Subcutaneous abdominal adipose tissue (tissue), 5 donors: ENCODE results near the gene NRGN.

ENCODE experiments used
- H3K27ac ChIP-seq: one replicate; pipeline ENCODE4 v1.7.0; 2013; ENCODE audit warnings: low read depth, mild to moderate bottlenecking, inconsistent platforms, low read length, moderate library complexity
- H3K27me3 ChIP-seq, 5 donors: one replicate each; pipeline ENCODE4 v1.7.0; 2013; ENCODE audit warnings: low read length in 5 of 5, inconsistent platforms in 1 of 5; ENCODE audit not compliant: control insufficient read depth in 5 of 5, insufficient read depth in 4 of 5
- H3K36me3 ChIP-seq, 5 donors: one replicate each; pipeline ENCODE4 v1.7.0; 2013; ENCODE audit warnings: low read length in 5 of 5; ENCODE audit not compliant: control insufficient read depth in 5 of 5, insufficient read depth in 5 of 5
- H3K4me1 ChIP-seq, 5 donors: one replicate each; pipeline ENCODE4 v1.7.0; 2013; ENCODE audit warnings: low read length in 5 of 5, mild to moderate bottlenecking in 3 of 5, moderate library complexity in 1 of 5; ENCODE audit not compliant: control insufficient read depth in 5 of 5, insufficient read depth in 5 of 5
- H3K4me3 ChIP-seq, 5 donors: one replicate each; pipeline ENCODE4 v1.7.0; 2013; ENCODE audit warnings: low read length in 5 of 5, low read depth in 1 of 5
- H3K9ac ChIP-seq, 5 donors: one replicate each; pipeline ENCODE4 v1.7.0; 2013; ENCODE audit warnings: low read length in 5 of 5, mild to moderate bottlenecking in 4 of 5, moderate library complexity in 3 of 5
- H3K9me3 ChIP-seq, 5 donors: one replicate each; pipeline ENCODE4 v1.7.0; 2013; ENCODE audit warnings: low read length in 5 of 5; ENCODE audit not compliant: control insufficient read depth in 5 of 5
- donor health status: healthy.
- donor health status: healthy.
- donor health status: healthy.
- donor health status: healthy.
- donor health status: healthy.

Gene NRGN

GRCh38 chr11:124754309-124754708, 14.6 kb downstream of the NRGN start:
- H3K27me3 ChIP-seq: peaks cover 2 to 47% (median 37%) of the 10 kb centered on the region in 5 donors
- no peak overlapping the region for H3K27ac ChIP-seq
- peaks cover 0 to 33% (median 21%) of the 10 kb centered on the region in 5 donors for H3K36me3 ChIP-seq
- H3K9ac ChIP-seq: no peak overlapping the region
- peaks cover 3 to 90% (median 32%) of the 10 kb centered on the region in 5 donors for H3K4me1 ChIP-seq
- H3K4me3 ChIP-seq: no peak overlapping the region
- no peaks in the 10 kb centered on the region for H3K9me3 ChIP-seq

DNA sequence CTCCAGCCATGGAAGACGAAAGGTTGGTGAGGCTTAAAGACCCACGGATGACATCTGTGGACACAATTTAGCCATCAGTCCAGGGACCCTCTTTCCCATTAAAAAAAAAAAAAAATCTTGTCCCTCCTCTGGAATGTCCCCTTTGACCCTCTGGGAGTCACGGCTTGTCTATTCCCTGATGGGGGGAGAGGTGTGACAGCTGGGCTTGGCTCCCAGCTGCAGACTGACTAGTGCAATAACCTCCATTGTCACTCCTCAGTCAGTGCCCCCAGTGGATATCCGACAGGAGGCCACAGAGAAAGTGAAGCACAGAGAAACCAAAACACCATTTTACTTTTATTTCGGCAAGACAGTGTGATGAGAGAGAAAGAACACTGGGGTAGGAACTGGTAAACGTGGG, 15.0 kb downstream of the NRGN start:
- Histone ChIP-seq H3K4me1 (peaks cover 3 to 87% (median 33%) of the 10 kb centered on the region in 5 donors), H3K9ac (no peak overlapping the region), H3K36me3 (peaks cover 0 to 30% (median 21%) of the 10 kb centered on the region in 5 donors), H3K27ac (no peak overlapping the region), H3K9me3 (no peaks in the 10 kb centered on the region), H3K27me3 (peaks cover 5 to 51% (median 39%) of the 10 kb centered on the region in 5 donors), H3K4me3 (no peak overlapping the region)

- H3K36me3 ChIP-seq: peaks cover 0 to 30% (median 21%) of the 10 kb centered on the region in 5 donors
- H3K9me3 ChIP-seq: no peaks in the 10 kb centered on the region
- H3K9ac ChIP-seq: no peak overlapping the region
- peaks cover 3 to 84% (median 31%) of the 10 kb centered on the region in 5 donors for H3K4me1 ChIP-seq
- H3K27me3 ChIP-seq: peaks cover 15 to 60% (median 43%) of the 10 kb centered on the region in 5 donors
- H3K27ac ChIP-seq: no peak overlapping the region
- H3K4me3 ChIP-seq: no peak overlapping the region
These were observed 16.5 kb downstream of the NRGN start for GRCh38 chr11:124756033-124756752.

DNA sequence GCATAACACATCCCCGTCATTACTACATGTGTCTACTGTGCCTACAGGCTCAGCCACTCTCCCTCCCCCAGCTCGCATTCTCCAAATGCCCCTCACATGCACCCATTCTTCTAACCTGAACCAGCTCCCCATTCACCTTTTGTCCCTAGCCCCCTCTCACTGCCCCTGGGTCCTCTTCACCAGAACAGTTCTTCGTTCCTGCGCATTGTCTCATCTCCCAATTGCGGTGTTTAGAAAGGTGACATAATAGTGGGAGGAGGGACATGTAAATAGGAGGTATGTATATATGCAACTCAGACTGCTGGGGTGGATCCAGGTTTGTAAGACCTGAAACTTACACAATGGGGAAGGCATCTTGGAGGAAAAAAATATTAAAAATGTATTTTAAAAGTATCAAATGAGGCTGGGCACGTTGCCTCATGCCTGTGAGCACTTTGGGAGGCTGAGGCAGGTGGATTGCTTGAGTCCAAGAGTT, 17.0 kb downstream of the NRGN start:
- H3K36me3 ChIP-seq: peaks cover 0 to 28% (median 21%) of the 10 kb centered on the region in 5 donors
- H3K9ac ChIP-seq: no peak overlapping the region
- peaks cover 3 to 83% (median 33%) of the 10 kb centered on the region in 5 donors for H3K4me1 ChIP-seq
- H3K9me3 ChIP-seq: no peaks in the 10 kb centered on the region
- no peak overlapping the region for H3K4me3 ChIP-seq
- H3K27ac ChIP-seq: no peak overlapping the region
- H3K27me3 ChIP-seq: peaks cover 19 to 60% (median 46%) of the 10 kb centered on the region in 5 donors

GRCh38 chr11:124757320-124757719, 17.6 kb downstream of the NRGN start:
- no peak overlapping the region for H3K9ac ChIP-seq
- no peak overlapping the region for H3K4me3 ChIP-seq
- peaks cover 21 to 60% (median 49%) of the 10 kb centered on the region in 5 donors for H3K27me3 ChIP-seq
- no peak overlapping the region for H3K27ac ChIP-seq
- peaks cover 3 to 83% (median 31%) of the 10 kb centered on the region in 5 donors for H3K4me1 ChIP-seq
- H3K36me3 ChIP-seq: peaks cover 0 to 28% (median 21%) of the 10 kb centered on the region in 5 donors
- H3K9me3 ChIP-seq: no peaks in the 10 kb centered on the region

DNA sequence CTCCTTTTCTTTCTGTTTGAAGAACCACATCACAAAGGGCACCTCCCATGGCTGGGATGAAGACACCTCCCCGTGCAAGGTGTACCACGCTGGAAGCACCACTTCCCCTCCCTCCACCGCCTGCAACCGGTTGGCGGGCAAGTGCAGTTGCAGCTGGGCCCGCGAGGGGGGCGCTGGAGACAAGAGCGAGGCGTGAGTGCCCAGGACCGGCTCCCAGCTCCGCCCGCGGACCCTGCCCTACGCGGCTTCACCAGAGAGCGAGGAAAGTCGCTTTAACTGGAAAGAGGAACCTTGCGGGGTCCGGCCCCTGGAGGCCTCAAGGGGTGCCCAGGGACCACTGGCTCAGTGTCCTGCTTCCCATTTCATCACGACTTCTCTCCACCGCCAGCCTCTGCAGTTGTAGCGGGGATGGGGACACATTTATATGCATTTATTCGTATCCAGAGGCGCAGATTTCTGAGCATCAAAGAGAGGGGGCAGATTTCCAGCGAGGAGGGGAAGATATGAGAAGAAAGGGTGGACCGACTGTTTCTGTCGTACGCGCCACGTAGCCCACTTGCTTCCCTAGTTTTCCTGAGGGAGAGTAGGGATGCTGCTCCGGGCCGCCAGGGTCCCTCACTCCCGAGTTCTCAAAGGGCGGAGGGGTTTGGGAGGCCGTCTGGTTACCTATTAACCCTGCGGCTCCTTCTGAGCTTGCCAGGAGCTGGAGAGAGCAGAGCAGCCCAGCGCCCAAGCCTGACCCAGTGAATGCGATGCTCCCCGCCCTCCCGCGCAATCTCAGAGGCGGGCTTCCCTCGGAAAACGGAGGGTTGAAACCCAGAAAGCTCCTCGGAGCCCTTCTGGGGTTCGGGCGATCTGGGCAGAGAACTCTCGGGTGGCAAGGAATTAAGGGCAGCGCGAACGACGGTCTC, 18.9 kb downstream of the NRGN start:
- H3K27me3 ChIP-seq: peaks cover 21 to 58% (median 53%) of the 10 kb centered on the region in 5 donors
- peaks cover 2 to 84% (median 44%) of the 10 kb centered on the region in 5 donors for H3K4me1 ChIP-seq
- peak overlapping the region; percentile 65 for H3K27ac ChIP-seq
- H3K4me3 ChIP-seq: peak overlapping the region; percentile 56 to 88 (median 76)
- peaks cover 0 to 20% (median 17%) of the 10 kb centered on the region in 5 donors for H3K36me3 ChIP-seq
- peak overlapping the region in 2 of 5 donors; percentile 44 to 73 for H3K9ac ChIP-seq
- no peaks in the 10 kb centered on the region for H3K9me3 ChIP-seq

DNA sequence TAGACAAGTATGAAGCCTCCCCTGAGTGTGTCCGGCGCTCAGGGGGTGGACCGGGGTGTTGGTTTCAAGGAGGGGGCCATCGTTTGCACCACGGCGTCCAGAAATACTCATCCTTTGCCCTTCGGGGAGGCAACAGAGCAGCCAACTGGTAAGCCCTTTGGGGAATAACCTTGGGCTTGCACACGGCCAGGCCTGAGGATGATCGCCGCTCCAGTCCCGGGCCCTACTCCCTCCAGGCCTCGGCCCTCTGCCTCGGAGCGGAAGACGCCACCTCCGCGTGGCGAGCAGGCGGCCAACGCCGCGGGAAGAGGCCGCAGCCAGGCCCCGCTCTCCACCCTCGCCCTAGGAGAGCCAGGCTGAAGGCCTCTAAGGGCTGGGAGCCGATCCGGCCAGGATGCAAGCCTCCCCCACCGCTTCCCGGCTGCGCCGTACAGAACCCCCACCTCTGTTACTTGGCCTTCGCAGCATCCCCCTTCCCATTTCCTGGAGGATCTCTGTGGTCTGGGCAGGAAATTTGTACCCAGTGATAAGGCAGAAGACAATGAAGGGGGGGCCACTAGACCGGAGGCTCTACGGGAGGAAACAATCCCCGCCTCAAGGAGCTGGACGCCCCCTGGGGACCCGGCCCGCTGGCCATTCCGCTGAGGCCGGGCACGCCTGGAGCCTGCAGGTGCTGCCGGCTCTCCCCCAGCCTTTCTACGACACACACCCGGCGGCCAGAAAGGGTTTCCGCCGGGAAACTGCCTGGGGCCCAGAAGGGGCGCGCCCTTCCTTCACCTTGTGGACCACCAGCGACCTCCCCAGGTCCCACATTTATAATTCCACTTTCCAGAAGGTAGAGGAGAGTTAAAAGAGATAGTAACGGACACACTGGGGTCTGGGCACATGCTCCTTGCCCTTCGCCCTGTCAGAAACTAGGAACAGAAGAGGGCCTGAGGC, 19.8 kb downstream of the NRGN start:
- H3K4me1 ChIP-seq: peaks cover 2 to 75% (median 44%) of the 10 kb centered on the region in 5 donors
- H3K9ac ChIP-seq: peak overlapping the region in 4 of 5 donors; percentile 52 to 86 (median 66)
- peak overlapping the region in 4 of 5 donors; percentile 57 to 88 (median 76) for H3K4me3 ChIP-seq
- H3K27ac ChIP-seq: peak overlapping the region; percentile 89
- peaks cover 0 to 11% (median 7%) of the 10 kb centered on the region in 5 donors for H3K36me3 ChIP-seq
- H3K9me3 ChIP-seq: no peaks in the 10 kb centered on the region
- peaks cover 21 to 58% (median 53%) of the 10 kb centered on the region in 5 donors for H3K27me3 ChIP-seq

DNA sequence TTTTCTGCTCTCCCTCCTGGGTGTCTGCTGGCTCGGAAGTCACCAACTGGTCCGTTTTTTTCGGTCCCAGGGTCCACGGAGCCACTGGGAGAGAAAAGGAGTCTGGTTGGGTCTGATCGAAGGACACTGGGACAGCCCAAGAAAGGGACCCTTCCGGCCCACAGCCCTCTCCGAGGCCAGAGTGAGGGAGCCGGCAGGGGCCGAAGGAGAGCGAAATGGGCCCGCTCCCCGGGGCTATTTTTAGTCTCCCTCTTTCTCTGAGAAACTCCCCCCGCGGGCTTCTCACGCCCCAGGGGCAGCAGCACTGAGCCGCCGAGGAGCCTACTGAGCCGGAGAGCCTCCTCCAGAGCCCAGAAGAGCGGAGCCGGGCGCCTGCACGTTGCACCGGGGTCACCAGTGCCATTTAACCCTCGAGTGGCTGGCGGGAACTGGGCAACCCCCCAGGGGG, 20.5 kb downstream of the NRGN start:
- Histone ChIP-seq H3K4me1 (peaks cover 2 to 69% (median 44%) of the 10 kb centered on the region in 5 donors), H3K27ac (peak overlapping the region; percentile 89), H3K27me3 (peaks cover 21 to 58% (median 53%) of the 10 kb centered on the region in 5 donors), H3K9me3 (no peaks in the 10 kb centered on the region), H3K36me3 (peaks cover 0 to 11% (median 7%) of the 10 kb centered on the region in 5 donors), H3K4me3 (peak overlapping the region in 4 of 5 donors; percentile 70 to 88 (median 76)), H3K9ac (peak overlapping the region in 4 of 5 donors; percentile 52 to 86 (median 66))

DNA sequence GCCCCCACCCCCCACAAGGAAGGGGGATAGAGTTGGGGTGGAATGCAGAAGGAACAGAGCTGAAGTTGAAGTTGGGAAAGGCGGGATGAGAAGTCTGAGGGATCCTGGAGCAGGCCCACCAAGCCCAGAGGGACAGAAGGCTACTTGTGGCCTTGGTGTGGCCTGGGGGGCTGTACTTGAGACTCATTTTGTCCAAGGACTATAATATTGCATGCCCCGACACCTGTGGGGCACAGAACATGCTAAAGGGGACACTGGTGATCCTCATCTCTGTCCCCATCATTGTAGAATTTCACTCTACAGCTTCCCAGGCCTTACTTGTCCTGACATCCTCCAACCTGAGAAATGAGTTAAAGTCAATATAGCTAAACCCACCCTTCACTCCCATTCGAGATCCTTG, 21.1 kb downstream of the NRGN start:
- H3K27ac ChIP-seq: peak overlapping the region; percentile 89
- H3K27me3 ChIP-seq: peaks cover 21 to 57% (median 52%) of the 10 kb centered on the region in 5 donors
- no peaks in the 10 kb centered on the region for H3K9me3 ChIP-seq
- H3K4me1 ChIP-seq: peaks cover 2 to 68% (median 44%) of the 10 kb centered on the region in 5 donors
- H3K4me3 ChIP-seq: peak overlapping the region; percentile 70 to 88 (median 76)
- H3K36me3 ChIP-seq: peaks cover 0 to 12% (median 5%) of the 10 kb centered on the region in 5 donors
- peak overlapping the region in 4 of 5 donors; percentile 52 to 86 (median 64) for H3K9ac ChIP-seq
